Measurements from ENCODE around the gene PRKCE. TPM values are rescaled to one million over a fixed set of nuclear protein-coding genes. Genes with fewer than 3 reads are reported as not detected.

The PRKCE gene
- total and polyA plus RNA-seq, 2 donors (not counting 1 experiment from before 2014, with no cell fraction given): 14.1 to 19.0 TPM

DNA sequence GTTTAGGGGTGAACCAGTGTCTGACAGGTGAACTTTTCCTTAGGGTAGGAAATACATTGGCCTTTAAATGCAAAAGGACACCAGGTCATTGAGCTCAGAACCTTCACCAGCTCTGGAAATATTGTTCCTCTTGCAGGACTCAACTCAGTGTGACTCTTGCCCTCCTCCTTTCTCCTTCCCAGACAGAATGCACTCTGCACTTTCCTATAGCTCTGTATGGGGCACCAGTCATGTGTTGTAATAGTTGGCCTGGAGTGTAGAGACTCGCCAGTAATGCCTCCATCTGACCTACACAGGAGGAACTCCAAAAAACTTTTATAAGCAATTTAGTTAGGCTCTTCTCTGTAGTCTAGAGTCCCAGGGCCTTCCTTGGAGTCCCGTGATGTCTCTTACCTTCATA is 397.2 kb downstream of the PRKCE start:
- no peak for DNase-seq (ENCODE audit: low read depth in 2 of 2)
- no peak for TF ChIP-seq EZH2 (IDR thresholded peaks at IDR 0.05; ENCODE audit: low read length, missing control alignments)
- TF ChIP-seq, protein P1, sequence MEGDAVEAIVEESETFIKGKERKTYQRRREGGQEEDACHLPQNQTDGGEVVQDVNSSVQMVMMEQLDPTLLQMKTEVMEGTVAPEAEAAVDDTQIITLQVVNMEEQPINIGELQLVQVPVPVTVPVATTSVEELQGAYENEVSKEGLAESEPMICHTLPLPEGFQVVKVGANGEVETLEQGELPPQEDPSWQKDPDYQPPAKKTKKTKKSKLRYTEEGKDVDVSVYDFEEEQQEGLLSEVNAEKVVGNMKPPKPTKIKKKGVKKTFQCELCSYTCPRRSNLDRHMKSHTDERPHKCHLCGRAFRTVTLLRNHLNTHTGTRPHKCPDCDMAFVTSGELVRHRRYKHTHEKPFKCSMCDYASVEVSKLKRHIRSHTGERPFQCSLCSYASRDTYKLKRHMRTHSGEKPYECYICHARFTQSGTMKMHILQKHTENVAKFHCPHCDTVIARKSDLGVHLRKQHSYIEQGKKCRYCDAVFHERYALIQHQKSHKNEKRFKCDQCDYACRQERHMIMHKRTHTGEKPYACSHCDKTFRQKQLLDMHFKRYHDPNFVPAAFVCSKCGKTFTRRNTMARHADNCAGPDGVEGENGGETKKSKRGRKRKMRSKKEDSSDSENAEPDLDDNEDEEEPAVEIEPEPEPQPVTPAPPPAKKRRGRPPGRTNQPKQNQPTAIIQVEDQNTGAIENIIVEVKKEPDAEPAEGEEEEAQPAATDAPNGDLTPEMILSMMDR (conservative IDR thresholded peaks at IDR 0.05 in 1 of 2, IDR thresholded peaks at IDR 0.05 in 1 of 2; ENCODE audit: low read depth in 1 of 2, low read length in 2 of 2): no peak

DNA sequence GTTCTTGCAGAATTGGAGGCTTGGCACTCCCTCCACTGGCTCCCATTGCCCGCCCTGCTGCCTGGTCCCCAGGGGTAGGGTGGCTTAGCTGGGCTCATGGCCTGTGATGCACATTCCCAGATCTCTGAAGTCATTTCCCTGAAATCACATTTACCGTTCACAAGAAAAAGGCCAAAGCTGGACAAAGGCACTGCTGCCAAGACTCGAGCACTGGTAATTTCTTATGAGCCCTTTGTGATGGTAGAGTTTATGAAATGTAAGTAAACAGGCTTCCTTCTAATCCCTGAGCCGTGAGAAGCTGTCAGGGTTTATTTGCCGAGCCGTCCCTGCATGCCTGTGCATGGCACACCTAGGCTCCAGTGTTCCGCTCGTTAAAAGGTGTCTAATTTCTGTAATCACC is 398.6 kb downstream of the PRKCE start:
- Histone ChIP-seq H2AFZ (ENCODE audit: low read length) (no peak overlapping the region), H3K27me3 (ENCODE audit: control insufficient read depth, insufficient read depth, low read length) (no peaks in the 10 kb centered on the region), H3K4me2 (ENCODE audit: extremely low read depth, insufficient read depth, low read length) (no peak overlapping the region), H3K4me1 (ENCODE audit: control insufficient read depth, extremely low read depth, insufficient read depth, low read length) (no peaks in the 10 kb centered on the region), H3K79me2 (ENCODE audit: control insufficient read depth, insufficient read depth, low read length) (no peaks in the 10 kb centered on the region), H3K9me3 (ENCODE audit: control insufficient read depth, insufficient read depth, low read depth, low read length) (no peaks in the 10 kb centered on the region), H3K4me3 (replicated peaks in 1 of 4; ENCODE audit: control extremely low read depth in 1 of 4, insufficient read depth in 1 of 4, low read depth in 3 of 4, low read length in 4 of 4) (no peak overlapping the region), H3K9ac (ENCODE audit: insufficient read depth, low read length) (no peak overlapping the region), H3K27ac (ENCODE audit: insufficient read depth, low read length) (no peak overlapping the region), H3K36me3 (ENCODE audit: control insufficient read depth, insufficient read depth, low read length) (no peaks in the 10 kb centered on the region), H4K20me1 (ENCODE audit: control insufficient read depth, extremely low read depth, insufficient read depth, low read length) (no peaks in the 10 kb centered on the region)
- TF ChIP-seq EZH2 (IDR thresholded peaks at IDR 0.05; ENCODE audit: low read length, missing control alignments): no peak
- TF ChIP-seq, protein P1 (conservative IDR thresholded peaks at IDR 0.05 in 1 of 2, IDR thresholded peaks at IDR 0.05 in 1 of 2; ENCODE audit: low read depth in 1 of 2, low read length in 2 of 2): no peak
- DNase-seq (ENCODE audit: low read depth in 2 of 2): no peak

More for the DNA sequence above, 397.2 kb downstream of the PRKCE start:
- Histone ChIP-seq H3K9ac (ENCODE audit: insufficient read depth, low read length) (no peak overlapping the region), H3K4me1 (ENCODE audit: control insufficient read depth, extremely low read depth, insufficient read depth, low read length) (no peaks in the 10 kb centered on the region), H2AFZ (ENCODE audit: low read length) (no peak overlapping the region), H3K4me2 (ENCODE audit: extremely low read depth, insufficient read depth, low read length) (no peak overlapping the region), H4K20me1 (ENCODE audit: control insufficient read depth, extremely low read depth, insufficient read depth, low read length) (no peaks in the 10 kb centered on the region), H3K79me2 (ENCODE audit: control insufficient read depth, insufficient read depth, low read length) (no peaks in the 10 kb centered on the region), H3K27me3 (ENCODE audit: control insufficient read depth, insufficient read depth, low read length) (no peaks in the 10 kb centered on the region), H3K9me3 (ENCODE audit: control insufficient read depth, insufficient read depth, low read depth, low read length) (no peaks in the 10 kb centered on the region), H3K27ac (ENCODE audit: insufficient read depth, low read length) (no peak overlapping the region), H3K36me3 (ENCODE audit: control insufficient read depth, insufficient read depth, low read length) (no peaks in the 10 kb centered on the region), H3K4me3 (replicated peaks in 1 of 4; ENCODE audit: control extremely low read depth in 1 of 4, insufficient read depth in 1 of 4, low read depth in 3 of 4, low read length in 4 of 4) (no peak overlapping the region)

DNA sequence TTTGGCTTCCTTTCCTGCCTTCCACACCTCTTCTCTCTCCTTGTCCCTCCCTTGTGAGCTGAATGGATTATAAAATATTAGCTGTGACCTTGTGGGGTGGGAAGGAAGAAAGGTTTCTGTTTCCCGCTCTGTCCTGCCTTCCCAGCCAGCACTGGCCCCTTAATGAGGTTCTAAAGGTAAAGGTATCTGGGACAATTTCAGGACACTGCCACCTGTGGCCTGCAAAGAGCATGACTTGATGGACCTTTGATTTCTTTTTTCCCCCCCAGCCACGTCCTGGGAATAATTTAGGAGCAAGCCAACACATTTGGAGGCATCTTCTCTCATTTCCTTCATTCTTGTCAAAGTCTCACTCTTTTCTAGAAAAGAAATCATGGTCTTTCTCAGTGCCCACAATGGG is 399.0 kb downstream of the PRKCE start:
- no peak overlapping the region for H3K4me2 ChIP-seq (ENCODE audit: extremely low read depth, insufficient read depth, low read length)
- no peak for TF ChIP-seq EZH2 (IDR thresholded peaks at IDR 0.05; ENCODE audit: low read length, missing control alignments)
- TF ChIP-seq, protein P1 (conservative IDR thresholded peaks at IDR 0.05 in 1 of 2, IDR thresholded peaks at IDR 0.05 in 1 of 2; ENCODE audit: low read depth in 1 of 2, low read length in 2 of 2): peak in 1 of 2 donors; percentile 5
- no peak overlapping the region for H3K4me3 ChIP-seq (replicated peaks in 1 of 4; ENCODE audit: control extremely low read depth in 1 of 4, insufficient read depth in 1 of 4, low read depth in 3 of 4, low read length in 4 of 4)
- H3K27ac ChIP-seq (ENCODE audit: insufficient read depth, low read length): no peak overlapping the region
- H3K9me3 ChIP-seq (ENCODE audit: control insufficient read depth, insufficient read depth, low read depth, low read length): no peaks in the 10 kb centered on the region
- no peak overlapping the region for H3K9ac ChIP-seq (ENCODE audit: insufficient read depth, low read length)
- no peaks in the 10 kb centered on the region for H3K36me3 ChIP-seq (ENCODE audit: control insufficient read depth, insufficient read depth, low read length)
- no peaks in the 10 kb centered on the region for H3K4me1 ChIP-seq (ENCODE audit: control insufficient read depth, extremely low read depth, insufficient read depth, low read length)
- H4K20me1 ChIP-seq (ENCODE audit: control insufficient read depth, extremely low read depth, insufficient read depth, low read length): no peaks in the 10 kb centered on the region
- no peak overlapping the region for H2AFZ ChIP-seq (ENCODE audit: low read length)
- H3K79me2 ChIP-seq (ENCODE audit: control insufficient read depth, insufficient read depth, low read length): no peaks in the 10 kb centered on the region
- H3K27me3 ChIP-seq (ENCODE audit: control insufficient read depth, insufficient read depth, low read length): no peaks in the 10 kb centered on the region
- DNase-seq (ENCODE audit: low read depth in 2 of 2): no peak

Measured in fibroblast of lung (primary cell).